MG63 (cell line): ENCODE results near the gene STK32B. TPM values are rescaled to one million over a fixed set of nuclear protein-coding genes. Genes with fewer than 3 reads are reported as not detected.
A peak's percentile ranks its signal among the peaks of the same experiment; 100 is the strongest.

Experiments used
- DNase-seq: peaks from one replicate; pipeline ENCODE4 v3.0.0-alpha.2; 2020
- H3K27me3 ChIP-seq: fragments of 250-450 bp; sonication (Bioruptor Pico); 2 replicates; pipeline ENCODE4 v1.5.1; 2020; ENCODE audit warnings: mild to moderate bottlenecking, moderate library complexity
- H3K36me3 ChIP-seq: fragments of 250-450 bp; sonication (Bioruptor Pico); 2 replicates; pipeline ENCODE4 v1.5.1; 2020; ENCODE audit warnings: mild to moderate bottlenecking, moderate library complexity
- H3K4me3 ChIP-seq: fragments of 250-450 bp; sonication (Bioruptor Pico); 2 replicates; pipeline ENCODE4 v1.5.1; 2020; ENCODE audit warnings: mild to moderate bottlenecking, moderate library complexity
- H3K9me3 ChIP-seq: fragments of 250-450 bp; sonication (Bioruptor Pico); 2 replicates; pipeline ENCODE4 v1.5.1; 2020; ENCODE audit warnings: mild to moderate bottlenecking, moderate library complexity
- total RNA-seq: library from RNA; depleted of rRNA; stranded (reverse); fragments of >200 nt; shearing (Covaris generic); gene quantifications from 2 replicates; pipeline ENCODE4 v1.2.3, GENCODE V29; 2014; ENCODE audit warnings: low replicate concordance

The STK32B gene
- total RNA-seq, 1 experiment from 2014 or later: not detected

DNA sequence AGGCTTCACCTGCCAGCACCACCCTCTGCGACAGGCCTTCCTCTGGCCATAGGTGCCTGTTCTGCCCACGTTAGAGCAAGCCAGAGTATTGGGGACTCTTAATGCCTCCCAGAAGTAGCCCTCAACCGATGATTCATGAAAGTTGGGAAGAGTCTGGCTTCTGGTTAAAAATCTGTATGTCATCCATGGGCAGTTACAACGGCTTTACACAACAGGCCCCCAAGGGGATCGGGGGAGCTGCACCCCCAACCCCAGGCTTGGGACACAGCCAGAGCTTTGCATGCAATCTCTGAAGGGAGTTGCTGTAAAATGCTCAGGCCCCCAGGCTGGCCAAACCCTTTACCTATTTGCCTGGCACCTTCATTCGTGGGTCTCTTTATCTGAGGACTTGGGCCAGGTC lies 26.6 kb upstream of the STK32B start:
- H3K9me3 ChIP-seq: no peaks in the 10 kb centered on the region
- no peaks in the 10 kb centered on the region for H3K27me3 ChIP-seq
- no peak for DNase-seq
- H3K4me3 ChIP-seq: no peak overlapping the region
- no peaks in the 10 kb centered on the region for H3K36me3 ChIP-seq

- DNase-seq: no peak
- no peaks in the 10 kb centered on the region for H3K9me3 ChIP-seq
- no peak overlapping the region for H3K4me3 ChIP-seq
- no peaks in the 10 kb centered on the region for H3K36me3 ChIP-seq
- no peaks in the 10 kb centered on the region for H3K27me3 ChIP-seq
These were observed 24.9 kb upstream of the STK32B start for GRCh38 chr4:5026371-5026770.

GRCh38 chr4:5027346-5027745 lies 23.9 kb upstream of the STK32B start:
- Histone ChIP-seq H3K9me3 (no peaks in the 10 kb centered on the region), H3K36me3 (no peaks in the 10 kb centered on the region), H3K4me3 (no peak overlapping the region), H3K27me3 (no peaks in the 10 kb centered on the region)
- no peak for DNase-seq

DNA sequence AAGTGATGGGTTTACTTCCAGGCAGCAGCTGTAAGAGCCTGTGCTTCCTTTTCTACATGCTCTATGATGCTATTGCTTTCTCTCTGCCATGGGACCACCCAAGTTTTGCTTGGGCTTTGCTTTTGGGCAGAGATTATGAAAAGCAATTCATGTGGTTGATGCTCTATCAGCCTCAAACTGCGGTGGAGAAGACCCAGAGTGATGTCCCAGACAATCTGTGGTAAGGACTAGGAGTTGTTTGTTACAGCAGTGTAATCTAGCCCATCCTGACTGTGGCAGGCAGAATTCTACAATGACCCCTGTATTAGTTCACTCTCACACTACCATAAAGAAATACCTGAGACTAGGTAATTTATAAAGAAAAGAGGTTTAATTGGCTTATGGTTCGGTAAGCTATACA lies 22.8 kb upstream of the STK32B start:
- Histone ChIP-seq H3K27me3 (no peaks in the 10 kb centered on the region), H3K9me3 (no peaks in the 10 kb centered on the region)
- DNase-seq: no peak

GRCh38 chr4:5029447-5029846 lies 21.8 kb upstream of the STK32B start:
- Histone ChIP-seq H3K9me3 (no peaks in the 10 kb centered on the region), H3K4me3 (no peak overlapping the region), H3K27me3 (no peaks in the 10 kb centered on the region), H3K36me3 (no peaks in the 10 kb centered on the region)
- no peak for DNase-seq

More for the DNA sequence above, 22.8 kb upstream of the STK32B start:
- H3K36me3 ChIP-seq: no peaks in the 10 kb centered on the region
- no peak overlapping the region for H3K4me3 ChIP-seq

DNA sequence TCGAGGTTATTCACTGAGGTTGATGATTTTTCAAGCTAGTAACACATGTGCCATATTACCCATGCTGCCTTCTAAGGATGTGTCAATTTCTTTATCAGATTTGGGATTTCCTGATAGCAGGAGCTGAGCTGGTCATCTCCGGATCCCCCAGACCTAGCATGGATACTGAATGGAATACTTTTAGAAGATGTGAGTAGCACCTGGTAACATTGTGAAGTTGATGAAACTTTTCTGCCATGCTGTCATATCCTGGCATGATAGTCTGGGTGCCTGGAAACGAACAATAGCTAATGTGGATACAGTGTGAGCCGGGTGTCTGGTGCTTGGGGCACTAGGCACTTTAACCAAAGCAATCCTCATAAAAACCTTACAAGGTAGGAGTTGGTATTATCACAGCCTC lies 21.1 kb upstream of the STK32B start:
- Histone ChIP-seq H3K27me3 (no peaks in the 10 kb centered on the region), H3K4me3 (no peak overlapping the region), H3K9me3 (no peaks in the 10 kb centered on the region), H3K36me3 (no peaks in the 10 kb centered on the region)
- no peak for DNase-seq

- Histone ChIP-seq H3K36me3 (no peaks in the 10 kb centered on the region), H3K9me3 (no peaks in the 10 kb centered on the region), H3K27me3 (no peaks in the 10 kb centered on the region), H3K4me3 (no peak overlapping the region)
- DNase-seq: no peak
These were observed 20.4 kb upstream of the STK32B start for GRCh38 chr4:5030927-5031326.

GRCh38 chr4:5032813-5033212 lies 18.5 kb upstream of the STK32B start:
- H3K36me3 ChIP-seq: no peaks in the 10 kb centered on the region
- H3K4me3 ChIP-seq: no peak overlapping the region
- no peaks in the 10 kb centered on the region for H3K9me3 ChIP-seq
- DNase-seq: no peak
- H3K27me3 ChIP-seq: no peaks in the 10 kb centered on the region

DNA sequence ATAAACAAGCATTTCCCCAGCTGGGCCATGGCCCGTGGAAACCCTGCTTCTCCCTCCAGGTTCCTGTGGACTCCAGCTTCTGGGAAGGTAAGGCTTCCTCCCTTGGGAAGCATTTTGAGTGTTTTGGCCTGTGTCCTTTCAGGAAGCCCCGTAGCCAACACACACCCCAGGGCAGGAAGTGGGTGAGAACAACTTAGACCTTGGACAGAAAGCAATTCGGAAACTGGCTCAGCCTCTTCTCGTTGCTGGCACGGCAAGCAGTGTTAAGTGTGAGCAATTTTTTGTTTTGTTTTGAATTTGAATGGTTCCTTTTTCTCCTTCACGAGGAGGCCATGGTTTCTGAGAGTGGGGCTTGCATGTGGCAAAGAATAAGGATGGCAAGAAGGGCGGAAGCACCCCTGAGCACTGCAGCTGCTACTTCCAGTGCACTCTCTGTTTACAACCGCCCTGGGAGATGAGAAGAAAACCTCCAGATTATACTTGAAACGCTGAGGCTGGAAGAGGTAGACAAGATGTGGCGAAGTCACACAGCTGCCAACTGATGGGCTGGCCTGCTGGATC lies 17.9 kb upstream of the STK32B start:
- Histone ChIP-seq H3K4me3 (no peak overlapping the region), H3K9me3 (no peaks in the 10 kb centered on the region), H3K27me3 (no peaks in the 10 kb centered on the region), H3K36me3 (no peaks in the 10 kb centered on the region)
- DNase-seq: peak; percentile 60

DNA sequence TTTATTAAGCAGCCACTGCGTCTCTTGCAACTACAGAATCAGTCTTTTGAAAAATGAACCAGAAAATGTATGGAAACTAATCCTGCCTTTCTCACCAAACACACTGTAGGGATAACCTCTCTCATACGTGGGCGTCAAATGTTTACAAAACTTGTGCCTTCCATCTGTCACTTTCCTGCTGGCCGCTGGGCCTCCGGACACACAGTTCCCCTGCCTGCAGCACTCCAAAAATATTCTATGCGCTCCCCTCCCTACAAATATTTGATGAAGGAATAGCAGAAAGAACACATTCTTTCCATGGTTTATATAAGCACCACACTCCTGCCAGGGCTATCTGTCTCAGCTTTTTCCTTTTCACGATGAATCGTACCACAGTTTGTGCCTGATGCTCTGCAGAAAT lies 17.1 kb upstream of the STK32B start:
- Histone ChIP-seq H3K36me3 (no peaks in the 10 kb centered on the region), H3K4me3 (no peak overlapping the region), H3K27me3 (no peaks in the 10 kb centered on the region), H3K9me3 (no peaks in the 10 kb centered on the region)
- DNase-seq: no peak

DNA sequence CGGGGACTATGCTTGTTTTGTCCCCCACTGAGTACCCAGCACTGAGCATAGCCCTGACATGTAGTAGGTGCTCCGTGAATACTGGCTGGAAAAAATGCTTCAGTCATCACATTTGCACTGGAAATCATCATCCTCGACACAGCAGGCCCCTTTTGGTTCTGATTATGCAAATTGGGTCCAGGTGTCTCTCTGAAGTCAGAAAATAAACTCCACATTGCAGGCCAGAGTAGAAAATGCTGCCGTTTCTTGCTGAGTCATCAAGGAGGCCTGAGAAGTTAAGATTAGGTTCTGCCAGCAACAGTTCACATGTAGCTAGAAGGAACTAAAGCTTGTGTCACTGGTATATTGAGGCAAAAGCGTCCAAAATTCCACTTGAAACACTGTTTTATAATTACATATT lies 15.0 kb upstream of the STK32B start:
- no peaks in the 10 kb centered on the region for H3K9me3 ChIP-seq
- no peak for DNase-seq
- no peak overlapping the region for H3K4me3 ChIP-seq
- no peaks in the 10 kb centered on the region for H3K36me3 ChIP-seq
- H3K27me3 ChIP-seq: no peaks in the 10 kb centered on the region

DNA sequence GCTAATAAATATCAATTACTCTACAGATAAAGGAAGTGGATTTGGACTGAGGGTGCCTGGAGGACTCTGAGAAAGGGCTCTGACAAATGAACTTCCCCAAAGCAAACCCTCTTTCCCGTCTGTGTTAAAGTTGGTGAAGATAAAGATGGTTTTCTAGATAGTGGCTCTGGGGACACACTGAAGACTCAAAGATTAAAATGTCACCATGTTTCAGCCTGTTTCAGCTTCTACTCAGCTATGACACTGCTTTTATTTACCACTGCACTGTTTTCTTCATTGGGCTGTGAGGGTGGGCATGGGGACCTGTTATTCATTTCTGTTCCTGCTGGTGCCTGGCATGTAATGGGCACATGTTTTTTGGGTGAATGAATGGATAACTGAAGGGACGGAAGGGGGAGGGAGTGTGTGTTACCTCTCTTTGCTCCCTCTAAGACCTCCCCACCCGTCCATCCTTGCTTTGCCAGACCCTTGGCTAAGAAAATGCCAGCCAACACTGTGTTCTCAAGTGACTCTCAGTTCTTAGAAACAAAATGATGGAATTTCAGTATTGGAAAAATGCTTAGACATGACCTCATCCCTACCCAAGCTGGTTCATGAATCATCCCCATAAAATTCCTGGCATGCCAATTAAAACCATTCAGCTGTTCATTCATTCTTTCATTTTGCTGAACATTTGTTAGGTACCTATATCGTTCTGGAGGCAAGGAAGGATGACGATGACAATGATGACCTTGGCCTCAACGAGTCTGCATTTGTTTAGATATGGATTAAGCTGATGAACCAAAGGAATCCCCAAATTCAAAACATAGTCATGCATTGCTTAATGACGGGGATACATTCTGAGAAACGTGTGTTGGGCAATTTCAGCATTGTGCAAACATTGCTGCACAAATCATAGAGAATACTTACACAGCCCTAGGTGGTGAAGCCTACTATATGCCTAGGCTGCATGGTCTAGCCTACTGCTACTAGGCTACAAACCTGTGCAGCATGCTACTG lies 13.4 kb upstream of the STK32B start:
- Histone ChIP-seq H3K36me3 (no peaks in the 10 kb centered on the region), H3K27me3 (no peaks in the 10 kb centered on the region), H3K9me3 (no peaks in the 10 kb centered on the region), H3K4me3 (no peak overlapping the region)
- peak; percentile 50 for DNase-seq

- Histone ChIP-seq H3K27me3 (no peaks in the 10 kb centered on the region), H3K36me3 (no peaks in the 10 kb centered on the region), H3K9me3 (no peaks in the 10 kb centered on the region), H3K4me3 (no peak overlapping the region)
- no peak for DNase-seq
These were observed 11.5 kb upstream of the STK32B start for GRCh38 chr4:5039800-5040199.

- Histone ChIP-seq H3K27me3 (no peaks in the 10 kb centered on the region), H3K36me3 (no peaks in the 10 kb centered on the region), H3K4me3 (no peak overlapping the region), H3K9me3 (no peaks in the 10 kb centered on the region)
- no peak for DNase-seq
These were observed 10.2 kb upstream of the STK32B start for GRCh38 chr4:5040856-5041620.

- no peaks in the 10 kb centered on the region for H3K36me3 ChIP-seq
- H3K9me3 ChIP-seq: no peaks in the 10 kb centered on the region
These were observed 9.6 kb upstream of the STK32B start for GRCh38 chr4:5041699-5042098.

DNA sequence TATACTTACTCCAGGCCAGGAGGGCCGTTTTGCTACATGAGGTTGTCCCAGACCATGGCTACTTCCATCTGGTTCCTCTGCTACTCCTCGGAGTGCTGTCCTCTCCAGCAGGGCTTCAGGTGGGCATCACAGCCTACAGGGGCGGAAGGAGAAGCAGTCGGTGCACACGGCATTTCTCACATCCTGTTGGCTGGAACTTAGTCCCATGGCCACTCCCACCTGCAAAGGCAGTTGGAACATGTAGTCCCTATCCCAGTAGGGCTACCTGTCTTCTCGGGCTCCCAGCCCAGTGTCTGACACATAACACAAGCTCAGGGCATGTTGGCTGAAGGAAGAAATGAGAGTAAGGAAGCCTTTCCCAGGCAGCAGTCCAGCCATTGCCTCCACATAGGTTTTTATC lies 7.7 kb upstream of the STK32B start:
- no peaks in the 10 kb centered on the region for H3K27me3 ChIP-seq
- DNase-seq: no peak
- no peaks in the 10 kb centered on the region for H3K36me3 ChIP-seq
- H3K9me3 ChIP-seq: no peaks in the 10 kb centered on the region
- no peak overlapping the region for H3K4me3 ChIP-seq

More at GRCh38 chr4:5041699-5042098, 9.6 kb upstream of the STK32B start:
- Histone ChIP-seq H3K4me3 (no peak overlapping the region), H3K27me3 (no peaks in the 10 kb centered on the region)
- DNase-seq: no peak

DNA sequence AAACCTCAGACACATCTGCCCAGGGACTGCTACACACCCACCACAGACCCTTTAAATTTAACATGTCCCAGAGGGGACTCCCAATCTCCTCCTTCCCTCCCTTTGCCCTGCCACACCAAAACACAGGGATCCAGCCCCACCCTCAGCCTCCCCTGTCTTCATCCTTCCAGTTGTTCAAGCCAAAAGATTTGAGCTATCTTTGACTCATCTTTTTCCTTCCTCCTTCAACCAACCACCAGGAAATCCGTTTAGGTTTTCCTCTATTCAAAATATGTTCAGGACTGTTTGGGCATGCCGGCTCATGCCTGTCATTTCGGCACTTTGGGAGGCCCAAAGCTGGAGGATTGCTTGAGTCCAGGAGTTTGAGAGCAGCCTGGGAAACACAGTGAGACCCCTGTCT lies 6.9 kb upstream of the STK32B start:
- Histone ChIP-seq H3K27me3 (no peaks in the 10 kb centered on the region), H3K9me3 (no peaks in the 10 kb centered on the region), H3K4me3 (no peak overlapping the region), H3K36me3 (no peaks in the 10 kb centered on the region)
- no peak for DNase-seq
